Spleen (tissue), 11 donors: ENCODE results near the gene TIE1. TPM values are rescaled to one million over a fixed set of nuclear protein-coding genes. Genes with fewer than 3 reads are reported as not detected.

ENCODE experiments used
- DNase-seq: peaks from one replicate; pipeline ENCODE4 v3.0.0-alpha.2; 2020
- H3K27ac ChIP-seq, 8 donors: fragments of 200-600 bp; sonication (generic) in 7 of 8; 1 replicate in 4 of 8; 2 replicates in 4 of 8; pipeline versions ENCODE4 v1.5.0 to v1.8.0; 2016 to 2021; ENCODE audit warnings: inconsistent platforms in 4 of 8, mild to moderate bottlenecking in 4 of 8, moderate library complexity in 1 of 8
- H3K27me3 ChIP-seq, 7 donors: fragments of 200-600 bp; sonication (generic) in 6 of 7; replicated peaks in 1 of 7; 1 replicate in 4 of 7; 2 replicates in 3 of 7; pipeline versions ENCODE4 v1.5.0 to v1.8.0; 2016 to 2021; ENCODE audit warnings: inconsistent platforms in 3 of 7, mild to moderate bottlenecking in 1 of 7
- H3K36me3 ChIP-seq, 6 donors: fragments of 200-600 bp; sonication (generic) in 5 of 6; 1 replicate in 4 of 6; 2 replicates in 2 of 6; pipeline versions ENCODE4 v1.5.0 to v1.8.0; 2016 to 2021; ENCODE audit warnings: inconsistent platforms in 2 of 6
- H3K4me1 ChIP-seq, 6 donors: fragments of 200-600 bp; sonication (generic) in 5 of 6; 1 replicate in 3 of 6; 2 replicates in 3 of 6; pipeline versions ENCODE4 v1.5.0 to v1.8.0; 2016 to 2021; ENCODE audit warnings: inconsistent platforms in 3 of 6
- H3K4me3 ChIP-seq, 8 donors: fragments of 200-600 bp; sonication (generic) in 7 of 8; 1 replicate in 4 of 8; 2 replicates in 4 of 8; pipeline versions ENCODE4 v1.5.0 to v1.8.0; 2016 to 2021; ENCODE audit warnings: inconsistent platforms in 4 of 8, mild to moderate bottlenecking in 4 of 8, moderate library complexity in 2 of 8
- H3K9me3 ChIP-seq, 8 donors: fragments of 200-600 bp; sonication (generic) in 7 of 8; 1 replicate in 4 of 8; 2 replicates in 4 of 8; pipeline versions ENCODE4 v1.5.0 to v1.8.0; 2016 to 2021; ENCODE audit warnings: inconsistent platforms in 4 of 8
- POLR2A ChIP-seq, 3 donors: fragments of 450-650 bp; IDR thresholded peaks; one replicate each; pipeline ENCODE4 v1.5.1; 2017; ENCODE audit warnings: antibody characterized with exemption in 3 of 3, mild to moderate bottlenecking in 1 of 3
- POLR2AphosphoS5 ChIP-seq, 3 donors: sonication (generic); formaldehyde crosslinking; IDR thresholded peaks; one replicate each; pipeline ENCODE4 v1.5.1; 2017; ENCODE audit warnings: antibody characterized with exemption in 3 of 3
- WGBS, 5 donors: extraction: QIAGEN DNeasy Blood & Tissue Kit in 3 of 5; methylation state at CpG; one replicate each; pipeline versions ENCODE4 v1.1.5 to v1.1.7; 2013 to 2018; 5-methylcytosine and 5-hydroxymethylcytosine counted together
- intact Hi-C: fragments of 100-400 bp; cut with DNase I; formaldehyde crosslinking; loops from one replicate; pipeline ENCODE4 v1.15.0; 2023; ENCODE audit warnings: low total_unique reads
- polyA plus RNA-seq, 3 donors: library from polyadenylated mRNA; stranded (reverse); fragments of 200-250 nt; gene quantifications; one replicate each; pipeline ENCODE4 v1.2.1, GENCODE V29; 2013
- total RNA-seq, 7 donors: library from RNA; depleted of rRNA in 3 of 7; stranded (reverse); fragments of >200 nt in 3 of 7; fragmentation: NEBNext Ultra II Directional in 4 of 7; extraction: Animal tissue kit (Norgen Biotek cat#: 25700) in 4 of 7; gene quantifications; one replicate each; pipeline versions ENCODE4 v1.1.0 to v1.2.1, GENCODE V29; 2016 to 2021
- TF ChIP-seq, protein P1 (sequence below), 11 experiments: fragments of 200-600 bp in 7 of 11; fragments of 450-650 bp in 4 of 11; sonication (generic) in 4 of 11; IDR thresholded peaks in 8 of 11; conservative IDR thresholded peaks in 3 of 11; 1 replicate in 7 of 11; 2 replicates in 4 of 11; pipeline versions ENCODE4 v1.4.0 to v1.8.0; 2016 to 2021; ENCODE audit warnings: antibody characterized with exemption in 11 of 11, inconsistent platforms in 4 of 11, mild to moderate bottlenecking in 1 of 11
- donor health status: healthy with polysubstance abuse.
- donor health status: DM: no; HTN: no; CAD: no; lungs with moderate emphysema.
- donor health status: DM: no; HTN: no; CAD: no.
- donor health status: Bipolar disorder and iron deficiency.
- donor health status: healthy.
- donor health status: DM: no; HTN: no; CAD: no.
- donor health status: DM: yes; HTN: yes; CAD: no.

Gene TIE1
- total and polyA plus RNA-seq, 10 donors = 4.9 to 81.8 (median 55.7) TPM

DNA sequence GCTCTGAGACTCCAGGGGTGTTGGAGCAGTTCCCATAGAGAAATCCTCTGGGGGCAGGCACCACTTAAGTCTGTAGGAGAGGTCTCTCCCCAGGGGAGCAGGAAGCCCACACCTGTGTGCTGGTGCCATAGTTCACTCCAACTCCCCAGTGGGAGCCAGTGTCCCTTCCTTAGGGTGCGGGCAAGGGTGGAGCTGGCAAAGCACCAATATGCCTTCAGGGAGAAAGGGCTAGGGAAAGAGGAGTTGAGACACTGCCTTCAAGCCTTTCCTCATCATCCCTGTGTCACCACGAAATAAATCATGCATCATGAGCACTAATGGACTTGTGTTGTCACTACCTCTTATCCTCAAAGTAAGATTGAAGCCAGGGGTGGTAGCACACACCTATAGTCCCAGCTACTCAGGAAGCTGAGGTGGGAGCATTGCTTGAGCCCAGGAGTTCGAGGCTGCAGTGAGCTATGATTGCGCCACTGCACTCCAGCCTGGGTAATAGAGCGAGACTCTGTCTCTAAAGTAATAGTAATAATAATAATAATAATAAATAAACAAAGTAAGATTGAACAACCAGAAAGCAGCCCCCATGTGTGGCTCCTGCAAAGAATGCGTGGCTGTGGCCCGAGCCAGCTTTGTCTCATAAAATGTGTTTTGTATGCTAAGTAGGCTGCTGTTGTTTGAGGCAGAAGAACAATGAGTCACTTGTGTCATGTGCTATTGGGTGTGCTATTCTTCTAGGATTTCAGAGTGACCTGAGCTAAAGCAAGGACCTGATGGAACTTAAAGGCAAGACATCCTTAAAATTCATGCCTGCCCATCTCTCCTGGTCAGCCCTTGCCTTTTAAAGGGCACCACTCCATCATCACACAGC lies 6.7 kb upstream of the TIE1 start:
- no peaks in the 10 kb centered on the region for H3K36me3 ChIP-seq
- DNase-seq = no peak
- H3K4me1 ChIP-seq = peaks cover 0 to 22% (median 16%) of the 10 kb centered on the region in 6 donors
- H3K27ac ChIP-seq = peak overlapping the region in 4 of 8 donors; percentile 43 to 63 (median 54)
- intact Hi-C loops = no loop called here
- no peak for TF ChIP-seq POLR2AphosphoS5 (IDR thresholded peaks at IDR 0.05)
- TF ChIP-seq, protein P1, sequence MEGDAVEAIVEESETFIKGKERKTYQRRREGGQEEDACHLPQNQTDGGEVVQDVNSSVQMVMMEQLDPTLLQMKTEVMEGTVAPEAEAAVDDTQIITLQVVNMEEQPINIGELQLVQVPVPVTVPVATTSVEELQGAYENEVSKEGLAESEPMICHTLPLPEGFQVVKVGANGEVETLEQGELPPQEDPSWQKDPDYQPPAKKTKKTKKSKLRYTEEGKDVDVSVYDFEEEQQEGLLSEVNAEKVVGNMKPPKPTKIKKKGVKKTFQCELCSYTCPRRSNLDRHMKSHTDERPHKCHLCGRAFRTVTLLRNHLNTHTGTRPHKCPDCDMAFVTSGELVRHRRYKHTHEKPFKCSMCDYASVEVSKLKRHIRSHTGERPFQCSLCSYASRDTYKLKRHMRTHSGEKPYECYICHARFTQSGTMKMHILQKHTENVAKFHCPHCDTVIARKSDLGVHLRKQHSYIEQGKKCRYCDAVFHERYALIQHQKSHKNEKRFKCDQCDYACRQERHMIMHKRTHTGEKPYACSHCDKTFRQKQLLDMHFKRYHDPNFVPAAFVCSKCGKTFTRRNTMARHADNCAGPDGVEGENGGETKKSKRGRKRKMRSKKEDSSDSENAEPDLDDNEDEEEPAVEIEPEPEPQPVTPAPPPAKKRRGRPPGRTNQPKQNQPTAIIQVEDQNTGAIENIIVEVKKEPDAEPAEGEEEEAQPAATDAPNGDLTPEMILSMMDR (IDR thresholded peaks at IDR 0.05 in 8 of 11, conservative IDR thresholded peaks at IDR 0.05 in 3 of 11) = no peak
- TF ChIP-seq POLR2A (IDR thresholded peaks at IDR 0.05) = no peak
- H3K27me3 ChIP-seq = no peaks in the 10 kb centered on the region
- 82 to 91% (median 87%) methylated on average over 7 of the region's 7 CpGs for WGBS, 5 donors
- no peak overlapping the region for H3K4me3 ChIP-seq
- H3K9me3 ChIP-seq = no peaks in the 10 kb centered on the region

DNA sequence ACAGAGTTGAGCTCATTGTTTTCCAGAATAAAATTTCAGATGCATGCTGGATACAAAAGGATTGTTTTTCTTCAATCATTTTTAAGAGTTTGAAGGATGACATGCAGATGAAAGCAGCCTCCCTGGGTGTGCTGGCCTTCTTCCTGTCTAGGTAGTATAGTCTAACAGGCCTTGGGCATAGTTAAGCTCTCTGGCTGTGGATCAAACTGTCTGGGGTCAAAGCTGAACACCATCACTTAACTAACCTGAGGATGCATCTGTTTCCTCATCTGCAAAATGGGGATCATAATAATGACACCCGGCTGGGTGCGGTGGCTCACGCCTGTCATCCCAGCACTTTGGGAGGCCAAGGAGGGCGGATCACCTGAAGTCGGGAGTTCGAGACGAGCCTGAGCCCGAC lies 6.0 kb upstream of the TIE1 start:
- H3K4me1 ChIP-seq = peaks cover 0 to 22% (median 16%) of the 10 kb centered on the region in 6 donors
- intact Hi-C loops = no loop called here
- H3K36me3 ChIP-seq = no peaks in the 10 kb centered on the region
- 58 to 87% (median 79%) methylated on average over 8 of the region's 8 CpGs for WGBS, 5 donors
- H3K27me3 ChIP-seq = no peaks in the 10 kb centered on the region
- H3K4me3 ChIP-seq = no peak overlapping the region
- peak overlapping the region in 6 of 8 donors; percentile 43 to 74 (median 61) for H3K27ac ChIP-seq
- no peaks in the 10 kb centered on the region for H3K9me3 ChIP-seq
- no peak for DNase-seq
- no peak for TF ChIP-seq POLR2A (IDR thresholded peaks at IDR 0.05)
- TF ChIP-seq, protein P1 (IDR thresholded peaks at IDR 0.05 in 8 of 11, conservative IDR thresholded peaks at IDR 0.05 in 3 of 11) = no peak
- TF ChIP-seq POLR2AphosphoS5 (IDR thresholded peaks at IDR 0.05) = no peak

DNA sequence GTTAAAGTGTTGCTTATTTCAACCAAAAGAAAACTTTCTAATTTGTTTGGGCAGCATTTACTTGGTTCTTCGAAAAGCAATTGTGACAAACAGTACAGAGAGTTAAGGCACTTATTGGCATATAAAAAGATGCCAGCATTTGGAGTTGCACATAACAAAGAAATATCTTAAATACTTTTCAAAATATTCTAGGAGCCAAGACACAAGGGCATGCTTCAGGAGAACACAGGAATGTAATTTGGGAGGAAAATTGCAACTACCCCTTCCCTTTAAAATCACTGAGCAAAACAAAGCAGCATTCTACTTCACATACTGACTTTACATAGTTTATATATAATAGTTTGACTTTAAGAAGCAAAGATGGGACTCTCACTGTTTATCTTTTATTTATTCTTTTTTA lies 4.6 kb upstream of the TIE1 start:
- no peak for DNase-seq
- Histone ChIP-seq H3K27ac (peak overlapping the region in 7 of 8 donors; percentile 36 to 74 (median 61)), H3K36me3 (no peaks in the 10 kb centered on the region), H3K9me3 (no peaks in the 10 kb centered on the region), H3K27me3 (no peaks in the 10 kb centered on the region), H3K4me1 (peaks cover 0 to 32% (median 17%) of the 10 kb centered on the region in 6 donors), H3K4me3 (no peak overlapping the region)
- no peak for TF ChIP-seq POLR2A (IDR thresholded peaks at IDR 0.05)
- no peak for TF ChIP-seq POLR2AphosphoS5 (IDR thresholded peaks at IDR 0.05)
- TF ChIP-seq, protein P1 (IDR thresholded peaks at IDR 0.05 in 8 of 11, conservative IDR thresholded peaks at IDR 0.05 in 3 of 11) = no peak
- 66 to 84% (median 69%) methylated on average over 1 of the region's 1 CpG for WGBS, 5 donors
- intact Hi-C loops = no loop called here

DNA sequence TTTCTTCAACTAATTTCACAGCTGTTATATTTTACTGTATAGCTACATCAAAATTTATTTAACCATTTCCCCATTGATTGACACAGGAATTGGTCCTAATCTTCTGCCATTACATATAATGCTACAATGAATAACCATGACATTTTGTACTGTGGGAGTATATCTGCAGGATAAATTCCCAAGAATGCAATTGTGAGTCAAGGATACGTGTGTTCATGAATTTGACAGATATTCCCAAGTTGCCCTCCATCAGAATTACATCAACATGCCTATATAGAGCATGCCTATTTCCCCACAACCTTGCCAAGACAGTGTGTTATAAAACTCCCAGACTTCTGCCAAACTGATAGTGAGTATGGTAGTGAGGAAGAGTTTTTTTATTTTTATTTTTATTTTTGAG lies 2.7 kb upstream of the TIE1 start:
- no peak overlapping the region for H3K27ac ChIP-seq
- peaks cover 0 to 46% (median 22%) of the 10 kb centered on the region in 6 donors for H3K4me1 ChIP-seq
- no peak overlapping the region for H3K4me3 ChIP-seq
- TF ChIP-seq, protein P1 (IDR thresholded peaks at IDR 0.05 in 8 of 11, conservative IDR thresholded peaks at IDR 0.05 in 3 of 11) = no peak
- TF ChIP-seq POLR2A (IDR thresholded peaks at IDR 0.05) = no peak
- no peak for TF ChIP-seq POLR2AphosphoS5 (IDR thresholded peaks at IDR 0.05)
- H3K9me3 ChIP-seq = no peaks in the 10 kb centered on the region
- intact Hi-C loops = no loop called here
- DNase-seq = no peak
- 82 to 94% (median 85%) methylated on average over 1 of the region's 1 CpG for WGBS, 5 donors
- H3K27me3 ChIP-seq = no peaks in the 10 kb centered on the region
- H3K36me3 ChIP-seq = no peaks in the 10 kb centered on the region
